MCF 10A (cell line): ENCODE measurements around the gene SPHK1. TPM values are rescaled to one million over a fixed set of nuclear protein-coding genes. Genes with fewer than 3 reads are reported as not detected.

ENCODE experiments used
- BruUV-seq: library from RNA; stranded (reverse); fragments of 400-500 nt; replicated peaks from 2 replicates; lab custom pipeline; 2021; lab: Mats Ljungman, UMichigan
- CTCF ChIA-PET: fragments of 300-600 bp; sonication (Branson Sonifier 250); formaldehyde crosslinking; extraction: SDS; loops from one replicate; lab custom pipeline; 2021; ENCODE audit warnings: antibody characterized with exemption, inconsistent platforms; lab: Yijun Ruan, JAX
- POLR2A ChIA-PET: fragments of 300-600, 350-650 bp; sonication (Branson Sonifier 250); formaldehyde crosslinking; extraction: SDS; loops from one replicate; lab custom pipeline; 2020; ENCODE audit warnings: antibody characterized with exemption, inconsistent platforms; lab: Yijun Ruan, JAX
- DNase-seq: peaks from one replicate; pipeline ENCODE4 v3.0.0-alpha.2; 2018; ENCODE audit not compliant: unreplicated experiment
- H3K27ac Mint-ChIP-seq: one replicate; pipeline ENCODE4 v1.8.0; 2022; ENCODE audit warnings: mild to moderate bottlenecking, low read depth, mixed read lengths; ENCODE audit not compliant: unreplicated experiment
- H3K27me3 Mint-ChIP-seq: one replicate; pipeline ENCODE4 v1.8.0; 2022; ENCODE audit warnings: mixed read lengths; ENCODE audit not compliant: insufficient read depth, unreplicated experiment
- H3K36me3 Mint-ChIP-seq: one replicate; pipeline ENCODE4 v1.8.0; 2022; ENCODE audit warnings: mild to moderate bottlenecking, moderate library complexity, mixed read lengths; ENCODE audit not compliant: insufficient read depth, unreplicated experiment
- H3K4me1 Mint-ChIP-seq: one replicate; pipeline ENCODE4 v1.8.0; 2022; ENCODE audit warnings: mixed read lengths; ENCODE audit not compliant: insufficient read depth, unreplicated experiment
- H3K4me3 Mint-ChIP-seq: one replicate; pipeline ENCODE4 v1.8.0; 2022; ENCODE audit warnings: mild to moderate bottlenecking, moderate library complexity, mixed read lengths; ENCODE audit not compliant: unreplicated experiment
- H3K9me3 Mint-ChIP-seq: one replicate; pipeline ENCODE4 v1.8.0; 2022; ENCODE audit warnings: mixed read lengths; ENCODE audit not compliant: unreplicated experiment
- CTCF ChIP-seq: fragments of 200-600 bp; IDR thresholded peaks from one replicate; pipeline ENCODE4 v1.8.0; 2022; ENCODE audit warnings: antibody characterized with exemption, mild to moderate bottlenecking; ENCODE audit not compliant: unreplicated experiment
- intact Hi-C: fragments of 100-400 bp; cut with micrococcal nuclease; formaldehyde crosslinking; loops from 2 replicates; pipeline ENCODE4 v1.14.1; 2022
- total RNA-seq: library from RNA; stranded (reverse); gene quantifications from 2 replicates; pipeline ENCODE4 v1.2.3, GENCODE V29; 2022

Gene SPHK1
- total RNA-seq, 1 experiment from 2014 or later = 7.1 TPM

GRCh38 chr17:76367642-76368041, 16.8 kb upstream of the SPHK1 start:
- Mint-ChIP-seq H3K36me3 (no peaks in the 10 kb centered on the region), H3K4me1 (peaks cover 15% of the 10 kb centered on the region), H3K9me3 (no peaks in the 10 kb centered on the region), H3K27ac (no peak overlapping the region), H3K4me3 (no peak overlapping the region), H3K27me3 (no peaks in the 10 kb centered on the region)
- intact Hi-C loops = no loop called here
- no peak for TF ChIP-seq CTCF
- ChIA-PET POLR2A (no interaction called here), CTCF (no interaction called here)
- DNase-seq = no peak
- BruUV-seq = no TSS peak

GRCh38 chr17:76368545-76368944, 15.9 kb upstream of the SPHK1 start:
- DNase-seq = no peak
- no peaks in the 10 kb centered on the region for H3K36me3 Mint-ChIP-seq
- CTCF ChIA-PET = no interaction called here
- no peaks in the 10 kb centered on the region for H3K27me3 Mint-ChIP-seq
- intact Hi-C loops = no loop called here
- H3K27ac Mint-ChIP-seq = no peak overlapping the region
- BruUV-seq = no TSS peak
- no peak for TF ChIP-seq CTCF
- POLR2A ChIA-PET = no interaction called here
- H3K4me3 Mint-ChIP-seq = no peak overlapping the region
- H3K9me3 Mint-ChIP-seq = no peaks in the 10 kb centered on the region
- H3K4me1 Mint-ChIP-seq = peaks cover 15% of the 10 kb centered on the region

GRCh38 chr17:76369379-76369778, 15.0 kb upstream of the SPHK1 start:
- ChIA-PET POLR2A (interaction anchor here (1.8 kb wide), 1 partner anchor 15 kb away, joined by 4 read pairs; the partner anchor contains the start of gene SPHK1), CTCF (interaction anchor here (0.8 to 1.5 kb wide), 4 partner anchors 12 to 138 kb away, joined by 4 to 10 read pairs (median 8); no protein-coding TSS in a partner anchor)
- no peaks in the 10 kb centered on the region for H3K27me3 Mint-ChIP-seq
- intact Hi-C loops = no loop called here
- no peak for DNase-seq
- peaks cover 15% of the 10 kb centered on the region for H3K4me1 Mint-ChIP-seq
- H3K4me3 Mint-ChIP-seq = no peak overlapping the region
- no peak overlapping the region for H3K27ac Mint-ChIP-seq
- TF ChIP-seq CTCF = no peak
- BruUV-seq = no TSS peak
- H3K9me3 Mint-ChIP-seq = no peaks in the 10 kb centered on the region
- H3K36me3 Mint-ChIP-seq = no peaks in the 10 kb centered on the region

GRCh38 chr17:76369804-76370203, 14.6 kb upstream of the SPHK1 start:
- no peaks in the 10 kb centered on the region for H3K27me3 Mint-ChIP-seq

More at GRCh38 chr17:76369804-76370203, 14.6 kb upstream of the SPHK1 start:
- BruUV-seq = no TSS peak
- intact Hi-C loops = loop anchor here (1.0 kb wide), 1 partner anchor 15 kb away; no protein-coding TSS in a partner anchor
- DNase-seq = no peak
- POLR2A ChIA-PET = interaction anchor here (0.6 to 1.8 kb wide), 4 partner anchors 15 to 105 kb away, joined by 3 to 4 read pairs (median 4); partner anchors contain the start of gene SPHK1
- no peak overlapping the region for H3K27ac Mint-ChIP-seq
- TF ChIP-seq CTCF = no peak
- no peaks in the 10 kb centered on the region for H3K9me3 Mint-ChIP-seq
- no peak overlapping the region for H3K4me3 Mint-ChIP-seq
- H3K4me1 Mint-ChIP-seq = peaks cover 15% of the 10 kb centered on the region
- no peaks in the 10 kb centered on the region for H3K36me3 Mint-ChIP-seq
- CTCF ChIA-PET = interaction anchor here (0.6 to 2.5 kb wide), 13 partner anchors 8 to 268 kb away, joined by 3 to 15 read pairs (median 5); partner anchors contain the start of gene SPHK1
